HepG2 (cell line): Measurements from ENCODE around the gene ILDR1.

Source experiments
- BORCS8-MEF2B ChIP-seq: sonication (generic); formaldehyde crosslinking; IDR thresholded peaks from 2 replicates; pipeline ENCODE4 v1.8.0; 2022; ENCODE audit warnings: mild to moderate bottlenecking, missing genetic modification reagents
- FOXP1 ChIP-seq, 2 experiments: fragments of 450-650 bp in 1 of 2; IDR thresholded peaks; 2 replicates each; pipeline ENCODE4 v1.6.1; 2017 to 2018; ENCODE audit warnings: antibody characterized with exemption in 1 of 2
- GATAD2A ChIP-seq: IDR thresholded peaks from 2 replicates; pipeline ENCODE4 v1.6.1; 2016
- POLR2A ChIP-seq, 2 experiments: IDR thresholded peaks; 2 replicates each; pipeline ENCODE4 v1.6.1; 2011; ENCODE audit warnings: low read depth in 2 of 2, low read length in 2 of 2, mild to moderate bottlenecking in 1 of 2, moderate library complexity in 1 of 2; ENCODE audit not compliant: insufficient read depth in 1 of 2
- TBP ChIP-seq: sonication (generic); formaldehyde crosslinking; IDR thresholded peaks from 2 replicates; pipeline ENCODE4 v1.5.0; 2020; ENCODE audit warnings: missing genetic modification reagents
- ZBTB4 ChIP-seq: sonication (generic); formaldehyde crosslinking; IDR thresholded peaks from 2 replicates; pipeline ENCODE4 v1.4.0; 2020; ENCODE audit warnings: missing genetic modification reagents, mild to moderate bottlenecking, borderline replicate concordance
- ZNF883 ChIP-seq: sonication (generic); formaldehyde crosslinking; IDR thresholded peaks from 2 replicates; pipeline ENCODE4 v1.5.1; 2020; ENCODE audit warnings: mild to moderate bottlenecking, missing genetic modification reagents; ENCODE audit errors: not compliant biosample characterization
- ZSCAN20 ChIP-seq: sonication (generic); formaldehyde crosslinking; IDR thresholded peaks from 2 replicates; pipeline ENCODE4 v1.4.0; 2020; ENCODE audit warnings: missing genetic modification reagents, mild to moderate bottlenecking, borderline replicate concordance
- TF ChIP-seq, protein P1 (sequence below): sonication (generic); formaldehyde crosslinking; IDR thresholded peaks from 2 replicates; pipeline ENCODE4 v1.4.0; 2020; ENCODE audit warnings: missing genetic modification reagents, mild to moderate bottlenecking, borderline replicate concordance
- TF ChIP-seq, protein P2 (sequence below): sonication (generic); formaldehyde crosslinking; IDR thresholded peaks from 2 replicates; pipeline ENCODE4 v1.5.0; 2020; ENCODE audit warnings: mild to moderate bottlenecking, missing genetic modification reagents, moderate library complexity

DNA sequence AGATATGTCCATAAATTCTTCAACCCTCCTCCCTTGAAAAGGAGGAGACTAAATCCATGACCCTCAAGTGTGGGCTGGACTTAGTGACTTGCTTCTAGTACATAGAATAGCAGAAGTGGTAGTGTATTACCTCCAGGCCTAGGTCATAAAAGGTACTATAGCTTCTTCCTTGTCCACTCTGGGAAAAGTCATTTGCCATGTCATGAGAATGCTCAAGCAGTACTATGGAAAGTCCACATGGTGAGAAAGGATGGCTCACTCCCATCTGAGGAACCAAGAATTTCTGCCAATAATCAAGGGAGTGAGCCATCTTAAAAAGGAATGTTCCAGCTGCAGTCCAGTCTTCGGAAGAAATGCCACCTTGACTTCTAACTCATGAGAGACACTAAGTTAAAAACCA is 10.5 kb upstream of the ILDR1 start:
- TF ChIP-seq ZNF883 (no peak), FOXP1 (IDR thresholded peaks at IDR 0.05) (no peak), FOXP1 (CRISPR knock-in tag; IDR thresholded peaks at IDR 0.05) (no peak), ZSCAN20 (CRISPR knock-in tag) (no peak), TBP (CRISPR knock-in tag) (no peak), BORCS8-MEF2B (CRISPR knock-in tag) (no peak), POLR2A (IDR thresholded peaks at IDR 0.05; ENCODE audit: insufficient read depth in 1 of 2, low read depth in 2 of 2, low read length in 2 of 2) (no peak), GATAD2A (CRISPR knock-in tag) (no peak), ZBTB4 (no peak)
- TF ChIP-seq, protein P1, sequence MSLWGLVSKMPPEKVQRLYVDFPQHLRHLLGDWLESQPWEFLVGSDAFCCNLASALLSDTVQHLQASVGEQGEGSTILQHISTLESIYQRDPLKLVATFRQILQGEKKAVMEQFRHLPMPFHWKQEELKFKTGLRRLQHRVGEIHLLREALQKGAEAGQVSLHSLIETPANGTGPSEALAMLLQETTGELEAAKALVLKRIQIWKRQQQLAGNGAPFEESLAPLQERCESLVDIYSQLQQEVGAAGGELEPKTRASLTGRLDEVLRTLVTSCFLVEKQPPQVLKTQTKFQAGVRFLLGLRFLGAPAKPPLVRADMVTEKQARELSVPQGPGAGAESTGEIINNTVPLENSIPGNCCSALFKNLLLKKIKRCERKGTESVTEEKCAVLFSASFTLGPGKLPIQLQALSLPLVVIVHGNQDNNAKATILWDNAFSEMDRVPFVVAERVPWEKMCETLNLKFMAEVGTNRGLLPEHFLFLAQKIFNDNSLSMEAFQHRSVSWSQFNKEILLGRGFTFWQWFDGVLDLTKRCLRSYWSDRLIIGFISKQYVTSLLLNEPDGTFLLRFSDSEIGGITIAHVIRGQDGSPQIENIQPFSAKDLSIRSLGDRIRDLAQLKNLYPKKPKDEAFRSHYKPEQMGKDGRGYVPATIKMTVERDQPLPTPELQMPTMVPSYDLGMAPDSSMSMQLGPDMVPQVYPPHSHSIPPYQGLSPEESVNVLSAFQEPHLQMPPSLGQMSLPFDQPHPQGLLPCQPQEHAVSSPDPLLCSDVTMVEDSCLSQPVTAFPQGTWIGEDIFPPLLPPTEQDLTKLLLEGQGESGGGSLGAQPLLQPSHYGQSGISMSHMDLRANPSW = no peak
- TF ChIP-seq, protein P2, sequence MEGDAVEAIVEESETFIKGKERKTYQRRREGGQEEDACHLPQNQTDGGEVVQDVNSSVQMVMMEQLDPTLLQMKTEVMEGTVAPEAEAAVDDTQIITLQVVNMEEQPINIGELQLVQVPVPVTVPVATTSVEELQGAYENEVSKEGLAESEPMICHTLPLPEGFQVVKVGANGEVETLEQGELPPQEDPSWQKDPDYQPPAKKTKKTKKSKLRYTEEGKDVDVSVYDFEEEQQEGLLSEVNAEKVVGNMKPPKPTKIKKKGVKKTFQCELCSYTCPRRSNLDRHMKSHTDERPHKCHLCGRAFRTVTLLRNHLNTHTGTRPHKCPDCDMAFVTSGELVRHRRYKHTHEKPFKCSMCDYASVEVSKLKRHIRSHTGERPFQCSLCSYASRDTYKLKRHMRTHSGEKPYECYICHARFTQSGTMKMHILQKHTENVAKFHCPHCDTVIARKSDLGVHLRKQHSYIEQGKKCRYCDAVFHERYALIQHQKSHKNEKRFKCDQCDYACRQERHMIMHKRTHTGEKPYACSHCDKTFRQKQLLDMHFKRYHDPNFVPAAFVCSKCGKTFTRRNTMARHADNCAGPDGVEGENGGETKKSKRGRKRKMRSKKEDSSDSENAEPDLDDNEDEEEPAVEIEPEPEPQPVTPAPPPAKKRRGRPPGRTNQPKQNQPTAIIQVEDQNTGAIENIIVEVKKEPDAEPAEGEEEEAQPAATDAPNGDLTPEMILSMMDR = no peak
